ENCODE measurements around the gene E2F4. TPM values are rescaled to one million over a fixed set of nuclear protein-coding genes. Genes with fewer than 3 reads are reported as not detected.
A peak's percentile ranks its signal among the peaks of the same experiment; 100 is the strongest.

E2F4 gene
- total and polyA plus RNA-seq, 2 of the 8 experiments (the other 6 are each of a cell fraction or from before 2014, with no cell fraction given) = 79.9 to 157 TPM

DNA sequence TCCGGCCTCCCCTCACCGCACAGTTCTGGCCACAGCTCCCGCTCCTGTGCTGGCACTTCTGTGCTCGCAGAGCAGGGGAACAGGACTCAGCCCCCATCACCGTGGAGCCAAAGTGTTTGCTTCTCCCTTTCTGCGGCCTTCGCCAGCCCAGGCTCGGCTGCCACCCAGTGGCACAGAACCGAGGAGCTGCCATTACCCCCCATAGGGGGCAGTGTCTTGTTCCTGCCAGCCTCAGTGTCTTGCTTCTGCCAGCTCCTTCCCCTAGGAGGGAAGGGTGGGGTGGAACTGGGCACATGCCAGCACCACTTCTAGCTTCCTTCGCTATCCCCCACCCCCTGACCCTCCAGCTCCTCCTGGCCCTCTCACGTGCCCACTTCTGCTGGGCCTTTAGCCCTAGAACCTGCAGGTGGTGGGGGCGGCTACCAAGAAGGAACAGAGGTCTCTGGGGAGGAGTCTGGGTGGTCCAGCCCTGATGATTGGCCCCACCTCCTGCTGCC, 6.3 kb downstream of the E2F4 start (continued):
- no peak; the same call in 1 of the 2 replicates for TF ChIP-seq POLR2AphosphoS5 (IDR thresholded peaks at IDR 0.05; ENCODE audit: low read depth, low read length)
- no peak for TF ChIP-seq SRF (IDR thresholded peaks at IDR 0.05; ENCODE audit: low read depth, low read length)
- TF ChIP-seq TEAD4 (IDR thresholded peaks at IDR 0.05; ENCODE audit: low read depth, low read length) = no peak
- 0 out of 2 replicates have a peak, but pooled peaks have one; percentile 59 for TF ChIP-seq YY1 (IDR thresholded peaks at IDR 0.05; ENCODE audit: low read depth, low read length)
- peak; percentile 65 to 98 (median 68) for TF ChIP-seq CTCF (IDR thresholded peaks at IDR 0.05; ENCODE audit: control extremely low read depth in 1 of 3, insufficient read depth in 1 of 3, low read depth in 1 of 3, low read length in 3 of 3)
- TF ChIP-seq BRCA1 (IDR thresholded peaks at IDR 0.05; ENCODE audit: low read depth, low read length) = no peak
- TF ChIP-seq RAD21 (IDR thresholded peaks at IDR 0.05 in 1 of 2, conservative IDR thresholded peaks at IDR 0.05 in 1 of 2; ENCODE audit: low read depth in 2 of 2, low read length in 2 of 2) = peak in 1 of 2 experiments; percentile 40; a peak in 1 of 4 replicates
- no peak for TF ChIP-seq TAF1 (IDR thresholded peaks at IDR 0.05; ENCODE audit: low read depth, low read length)
- TF ChIP-seq CHD1 (IDR thresholded peaks at IDR 0.05; ENCODE audit: low read depth, low read length) = no peak
- no peak for TF ChIP-seq SP1 (IDR thresholded peaks at IDR 0.05; ENCODE audit: low read depth, low read length)
- TF ChIP-seq BCL11A (IDR thresholded peaks at IDR 0.05; ENCODE audit: low read depth in 2 of 2, low read length in 2 of 2) = no peak
- TF ChIP-seq, protein P1, sequence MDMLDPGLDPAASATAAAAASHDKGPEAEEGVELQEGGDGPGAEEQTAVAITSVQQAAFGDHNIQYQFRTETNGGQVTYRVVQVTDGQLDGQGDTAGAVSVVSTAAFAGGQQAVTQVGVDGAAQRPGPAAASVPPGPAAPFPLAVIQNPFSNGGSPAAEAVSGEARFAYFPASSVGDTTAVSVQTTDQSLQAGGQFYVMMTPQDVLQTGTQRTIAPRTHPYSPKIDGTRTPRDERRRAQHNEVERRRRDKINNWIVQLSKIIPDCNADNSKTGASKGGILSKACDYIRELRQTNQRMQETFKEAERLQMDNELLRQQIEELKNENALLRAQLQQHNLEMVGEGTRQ (IDR thresholded peaks at IDR 0.05; ENCODE audit: low read length) = no peak
- no peak for TF ChIP-seq RNF2 (IDR thresholded peaks at IDR 0.05; ENCODE audit: borderline replicate concordance, low read depth, low read length, missing control alignments, poor library complexity, severe bottlenecking)
- TF ChIP-seq POLR2A (IDR thresholded peaks at IDR 0.05; ENCODE audit: control extremely low read depth in 1 of 2, low read depth in 2 of 2, low read length in 2 of 2) = no peak
- TF ChIP-seq HDAC2 (IDR thresholded peaks at IDR 0.05; ENCODE audit: borderline replicate concordance in 1 of 2, low read depth in 2 of 2, low read length in 2 of 2) = no peak
- TF ChIP-seq KDM5A (IDR thresholded peaks at IDR 0.05; ENCODE audit: low read length) = no peak
- TF ChIP-seq SAP30 (IDR thresholded peaks at IDR 0.05; ENCODE audit: insufficient read depth, insufficient replicate concordance, low read length) = no peak
- TF ChIP-seq HDAC6 (IDR thresholded peaks at IDR 0.05; ENCODE audit: low read depth, low read length) = no peak
- no peak for TF ChIP-seq CBX8 (IDR thresholded peaks at IDR 0.05; ENCODE audit: borderline replicate concordance, low read depth, low read length)
- no peak for TF ChIP-seq KDM1A (IDR thresholded peaks at IDR 0.05; ENCODE audit: borderline replicate concordance, low read length)
- TF ChIP-seq KDM4A (IDR thresholded peaks at IDR 0.05; ENCODE audit: low read depth, low read length, severe bottlenecking) = no peak
